DOHH2 (cell line): ENCODE measurements around the gene TCEANC.

Experiments
- H3F3A ChIP-seq: fragments of 200-600 bp; sonication (generic), shearing (Covaris generic); 2 replicates; pipeline ENCODE4 v1.6.0; 2016; ENCODE audit warnings: antibody characterized with exemption, mild to moderate bottlenecking; ENCODE audit not compliant: control insufficient read depth, insufficient read depth
- H3K27ac ChIP-seq: fragments of 200-600 bp; sonication (generic); 2 replicates; pipeline ENCODE4 v1.5.1; 2014; ENCODE audit warnings: low read depth, mild to moderate bottlenecking, low read length, moderate library complexity
- H3K27me3 ChIP-seq: fragments of 200-600 bp; sonication (generic); 2 replicates; pipeline ENCODE4 v1.6.1; 2014; ENCODE audit warnings: mild to moderate bottlenecking, low read length, mixed read lengths; ENCODE audit not compliant: control insufficient read depth
- H3K36me3 ChIP-seq: fragments of 200-600 bp; sonication (generic); 2 replicates; pipeline ENCODE4 v1.6.1; 2014; ENCODE audit warnings: mild to moderate bottlenecking, low read length, moderate library complexity, mixed read lengths; ENCODE audit not compliant: control insufficient read depth
- H3K4me1 ChIP-seq: fragments of 200-600 bp; sonication (generic); 2 replicates; pipeline ENCODE4 v1.6.1; 2014; ENCODE audit warnings: mild to moderate bottlenecking, low read length, mixed read lengths; ENCODE audit not compliant: control insufficient read depth
- H3K4me2 ChIP-seq: fragments of 200-600 bp; sonication (generic); 2 replicates; pipeline ENCODE4 v1.6.0; 2014; ENCODE audit warnings: mild to moderate bottlenecking, low read length, moderate library complexity
- H3K4me3 ChIP-seq: fragments of 200-600 bp; sonication (generic); 2 replicates; pipeline ENCODE4 v1.5.1; 2014; ENCODE audit warnings: mild to moderate bottlenecking, low read length, mixed read lengths
- H3K79me2 ChIP-seq: fragments of 200-600 bp; sonication (generic); 2 replicates; pipeline ENCODE4 v1.6.1; 2014; ENCODE audit warnings: mild to moderate bottlenecking, low read length, mixed read lengths; ENCODE audit not compliant: control insufficient read depth
- H3K9me2 ChIP-seq: fragments of 200-600 bp; sonication (generic); replicated peaks from 2 replicates; pipeline ENCODE4 v1.6.1; 2014; ENCODE audit warnings: mild to moderate bottlenecking, low read length, mixed read lengths; ENCODE audit not compliant: control insufficient read depth
- H3K9me3 ChIP-seq: fragments of 200-600 bp; sonication (generic); 2 replicates; pipeline ENCODE4 v1.6.1; 2014; ENCODE audit warnings: antibody characterized with exemption, low read length, mixed read lengths; ENCODE audit not compliant: control insufficient read depth, insufficient read depth
- H4K20me1 ChIP-seq: fragments of 200-600 bp; sonication (generic); 2 replicates; pipeline ENCODE4 v1.6.0; 2014; ENCODE audit warnings: low read depth, mild to moderate bottlenecking, antibody characterized with exemption, low read length, moderate library complexity; ENCODE audit not compliant: control insufficient read depth, insufficient read depth
- EZH2phosphoT487 ChIP-seq: fragments of 200-600 bp; sonication (generic); IDR thresholded peaks from 2 replicates; pipeline ENCODE4 v1.6.1; 2017; ENCODE audit warnings: borderline replicate concordance, mild to moderate bottlenecking, antibody characterized with exemption, low read length, moderate library complexity, mixed read lengths
- TF ChIP-seq, protein P1 (sequence below): fragments of 200-600 bp; sonication (generic); IDR thresholded peaks from one replicate; pipeline ENCODE4 v1.5.1; 2014; ENCODE audit warnings: antibody characterized with exemption, mild to moderate bottlenecking, low read depth, low read length; ENCODE audit not compliant: poor library complexity, severe bottlenecking

The TCEANC gene

DNA sequence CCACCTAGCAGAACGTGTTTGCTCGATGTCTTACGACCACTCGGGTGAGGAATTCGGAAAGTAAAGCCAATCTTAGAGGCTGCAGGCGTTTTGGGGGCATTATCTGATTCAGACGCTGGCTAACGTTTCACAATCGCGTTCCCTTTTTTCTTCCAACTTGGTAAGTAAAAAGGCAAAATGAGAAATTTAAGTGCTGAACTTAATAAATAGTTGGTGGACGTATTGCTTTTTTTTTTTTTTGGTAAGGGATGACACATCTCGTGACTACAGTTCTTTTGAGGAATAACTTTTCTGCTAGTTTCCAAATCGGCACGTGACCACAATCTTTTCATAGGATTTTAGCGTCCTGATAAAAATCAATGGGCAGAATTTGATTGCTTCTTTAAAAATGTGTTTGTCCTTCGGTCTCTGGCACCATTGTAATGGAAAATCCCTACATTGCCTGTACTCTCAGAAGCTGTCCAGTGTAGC is 36.8 kb downstream of the TCEANC start:
- Histone ChIP-seq H3K9me3 (no peaks in the 10 kb centered on the region), H3F3A (no peaks in the 10 kb centered on the region; the same call in 1 of the 2 replicates), H3K36me3 (peaks cover 10% of the 10 kb centered on the region), H3K9me2 (no peaks in the 10 kb centered on the region), H3K27ac (peak overlapping the region; percentile 62), H3K79me2 (peaks cover 62% of the 10 kb centered on the region), H3K4me1 (peaks cover 77% of the 10 kb centered on the region), H4K20me1 (no peaks in the 10 kb centered on the region), H3K4me3 (peak overlapping the region; percentile 74), H3K27me3 (no peaks in the 10 kb centered on the region), H3K4me2 (peak overlapping the region; percentile 80)
- TF ChIP-seq, protein P1, sequence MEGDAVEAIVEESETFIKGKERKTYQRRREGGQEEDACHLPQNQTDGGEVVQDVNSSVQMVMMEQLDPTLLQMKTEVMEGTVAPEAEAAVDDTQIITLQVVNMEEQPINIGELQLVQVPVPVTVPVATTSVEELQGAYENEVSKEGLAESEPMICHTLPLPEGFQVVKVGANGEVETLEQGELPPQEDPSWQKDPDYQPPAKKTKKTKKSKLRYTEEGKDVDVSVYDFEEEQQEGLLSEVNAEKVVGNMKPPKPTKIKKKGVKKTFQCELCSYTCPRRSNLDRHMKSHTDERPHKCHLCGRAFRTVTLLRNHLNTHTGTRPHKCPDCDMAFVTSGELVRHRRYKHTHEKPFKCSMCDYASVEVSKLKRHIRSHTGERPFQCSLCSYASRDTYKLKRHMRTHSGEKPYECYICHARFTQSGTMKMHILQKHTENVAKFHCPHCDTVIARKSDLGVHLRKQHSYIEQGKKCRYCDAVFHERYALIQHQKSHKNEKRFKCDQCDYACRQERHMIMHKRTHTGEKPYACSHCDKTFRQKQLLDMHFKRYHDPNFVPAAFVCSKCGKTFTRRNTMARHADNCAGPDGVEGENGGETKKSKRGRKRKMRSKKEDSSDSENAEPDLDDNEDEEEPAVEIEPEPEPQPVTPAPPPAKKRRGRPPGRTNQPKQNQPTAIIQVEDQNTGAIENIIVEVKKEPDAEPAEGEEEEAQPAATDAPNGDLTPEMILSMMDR: no peak
- TF ChIP-seq EZH2phosphoT487: no peak

DNA sequence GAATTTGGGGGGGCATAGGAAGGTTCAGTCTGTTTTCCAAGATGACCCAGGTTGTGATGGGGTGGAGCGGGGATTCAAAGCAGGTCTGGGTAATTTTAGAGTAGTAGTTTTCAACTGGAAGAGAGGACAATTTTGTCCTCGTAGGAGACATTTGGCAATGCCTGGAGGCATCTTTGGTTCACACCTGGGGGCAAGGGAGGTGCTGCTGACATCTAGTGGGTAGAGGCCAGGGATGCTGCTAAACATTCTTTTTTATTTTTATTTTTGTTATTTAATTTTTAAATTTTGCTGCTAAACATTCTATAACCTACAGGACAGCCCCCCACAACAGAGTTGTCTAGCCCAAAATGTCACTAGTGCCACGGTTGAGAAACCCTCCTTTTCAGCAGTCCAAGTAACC is 37.9 kb downstream of the TCEANC start:
- no peaks in the 10 kb centered on the region; the same call in 1 of the 2 replicates for H3F3A ChIP-seq
- H3K9me2 ChIP-seq: no peaks in the 10 kb centered on the region
- peak overlapping the region; percentile 74 for H3K4me3 ChIP-seq
- no peak for TF ChIP-seq EZH2phosphoT487
- TF ChIP-seq, protein P1: no peak
- H4K20me1 ChIP-seq: no peaks in the 10 kb centered on the region
- no peaks in the 10 kb centered on the region for H3K27me3 ChIP-seq
- H3K9me3 ChIP-seq: no peaks in the 10 kb centered on the region
- H3K4me2 ChIP-seq: peak overlapping the region; percentile 80
- H3K27ac ChIP-seq: peak overlapping the region; percentile 26; the same call in 1 of the 2 replicates
- H3K36me3 ChIP-seq: peaks cover 14% of the 10 kb centered on the region
- peaks cover 73% of the 10 kb centered on the region for H3K79me2 ChIP-seq
- H3K4me1 ChIP-seq: peaks cover 77% of the 10 kb centered on the region

DNA sequence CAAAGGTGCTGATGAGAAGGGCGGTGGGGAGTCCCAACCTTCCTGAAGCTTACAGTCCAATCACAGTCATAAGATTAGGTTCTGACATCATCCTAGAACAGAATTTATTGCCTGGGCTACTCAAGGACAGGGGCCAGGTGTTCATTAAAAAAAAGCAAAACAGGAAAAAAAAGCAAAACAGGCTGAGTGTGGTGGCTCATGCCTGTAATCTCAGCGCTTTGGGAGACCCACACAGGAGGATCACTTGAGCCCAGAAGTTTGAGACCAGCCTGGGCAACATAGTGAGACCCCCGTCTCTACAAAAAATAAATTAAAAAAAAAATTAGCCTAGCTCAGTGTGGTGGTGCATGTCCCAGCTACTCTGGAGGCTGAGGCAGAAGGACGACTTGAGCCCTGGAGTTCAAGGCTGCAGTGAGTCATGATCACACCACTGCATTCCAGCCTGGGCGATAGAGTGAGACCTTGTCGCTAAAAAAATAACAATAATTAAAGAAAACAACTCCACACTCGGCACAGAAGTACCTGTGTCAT is 39.0 kb downstream of the TCEANC start:
- Histone ChIP-seq H3K79me2 (peaks cover 83% of the 10 kb centered on the region), H3K4me1 (peaks cover 83% of the 10 kb centered on the region), H3K27ac (peak overlapping the region; percentile 37), H3F3A (no peaks in the 10 kb centered on the region; the same call in 1 of the 2 replicates), H4K20me1 (no peaks in the 10 kb centered on the region), H3K4me2 (peak overlapping the region; percentile 80), H3K9me3 (no peaks in the 10 kb centered on the region), H3K4me3 (peak overlapping the region; percentile 44), H3K9me2 (no peaks in the 10 kb centered on the region), H3K27me3 (no peaks in the 10 kb centered on the region), H3K36me3 (peaks cover 14% of the 10 kb centered on the region)
- TF ChIP-seq, protein P1: no peak
- no peak for TF ChIP-seq EZH2phosphoT487
